Measurements from ENCODE around the gene GAL.
"Not testable (repeated sequence)": the region's sequence is repeated elsewhere in the genome, so short reads cannot be mapped to it uniquely, and the experiment has no call there.

Gene GAL, protein sequence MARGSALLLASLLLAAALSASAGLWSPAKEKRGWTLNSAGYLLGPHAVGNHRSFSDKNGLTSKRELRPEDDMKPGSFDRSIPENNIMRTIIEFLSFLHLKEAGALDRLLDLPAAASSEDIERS

GRCh38 chr11:68684385-68685356 is at the start of gene GAL:
GAL (plus strand) TSS chr11:68684544; CDS start chr11:68684924, 380 bp downstream.
- Histone ChIP-seq H3K36me3 (ENCODE audit: control insufficient read depth in 5 of 5, insufficient read depth in 5 of 5, low read length in 5 of 5) (no peaks in the 10 kb centered on the region), H3K4me3 (ENCODE audit: low read depth in 1 of 5, low read length in 5 of 5) (peak within 1 kb of the TSS in 2 of 5 donors; percentile 34 to 54), H3K9me3 (ENCODE audit: control insufficient read depth in 5 of 5, low read length in 5 of 5) (no peaks in the 10 kb centered on the region), H3K9ac (ENCODE audit: low read length in 5 of 5) (no peak within 1 kb of the TSS), H3K27ac (ENCODE audit: low read depth, low read length) (no peak within 1 kb of the TSS), H3K4me1 (ENCODE audit: control insufficient read depth in 5 of 5, insufficient read depth in 5 of 5, low read length in 5 of 5) (peaks cover 0 to 17% (median 11%) of the 10 kb centered on the region in 5 donors), H3K27me3 (ENCODE audit: control insufficient read depth in 5 of 5, insufficient read depth in 4 of 5, low read length in 5 of 5) (peaks cover 17 to 41% (median 38%) of the 10 kb centered on the region in 5 donors)

DNA sequence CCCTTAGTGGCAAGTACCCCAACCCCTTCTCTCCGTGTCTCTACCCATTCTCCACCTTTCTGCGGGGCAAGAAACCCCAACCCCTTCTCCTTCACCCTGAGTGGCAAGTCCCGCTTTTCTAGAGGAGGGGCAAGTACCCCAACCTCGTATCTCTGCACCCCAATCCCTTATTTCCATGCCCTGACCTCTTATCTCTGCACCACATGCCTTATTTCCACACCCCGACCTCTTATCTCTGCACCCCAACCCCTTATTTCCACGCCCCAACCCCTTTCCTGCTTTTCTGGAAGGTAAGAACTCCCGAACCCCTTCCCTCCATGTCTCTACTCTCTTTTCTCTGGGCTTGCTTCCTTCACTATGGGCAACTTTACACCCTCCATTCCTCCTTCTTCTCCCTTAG is 49.7 kb upstream of the GAL start:
- H3K9ac ChIP-seq (ENCODE audit: low read length in 5 of 5); H3K36me3 ChIP-seq (ENCODE audit: control insufficient read depth in 5 of 5, insufficient read depth in 5 of 5, low read length in 5 of 5); H3K4me3 ChIP-seq (ENCODE audit: low read depth in 1 of 5, low read length in 5 of 5); H3K4me1 ChIP-seq (ENCODE audit: control insufficient read depth in 5 of 5, insufficient read depth in 5 of 5, low read length in 5 of 5); H3K9me3 ChIP-seq (ENCODE audit: control insufficient read depth in 5 of 5, low read length in 5 of 5); H3K27me3 ChIP-seq (ENCODE audit: control insufficient read depth in 5 of 5, insufficient read depth in 4 of 5, low read length in 5 of 5); H3K27ac ChIP-seq (ENCODE audit: low read depth, low read length): not testable (repeated sequence)

DNA sequence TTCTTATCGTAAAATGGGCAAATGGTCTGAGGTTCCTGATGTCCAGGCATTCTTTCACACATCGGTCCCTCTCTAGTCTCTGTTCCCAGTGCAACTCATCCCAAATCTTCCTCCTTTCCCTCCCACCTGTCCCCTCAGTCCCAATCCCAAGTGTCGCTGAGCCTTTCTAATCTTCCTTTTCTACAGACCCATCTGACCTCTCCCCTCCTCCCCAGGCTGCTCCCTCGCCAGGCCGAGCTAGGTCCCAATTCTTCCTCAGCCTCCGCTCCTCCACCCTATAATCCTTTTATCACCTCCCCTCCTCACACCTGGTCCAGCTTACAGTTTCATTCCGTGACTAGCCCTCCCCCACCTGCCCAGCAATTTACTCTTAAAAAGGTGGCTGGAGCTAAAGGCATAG is 49.2 kb upstream of the GAL start:
- not testable (repeated sequence) for H3K36me3 ChIP-seq (ENCODE audit: control insufficient read depth in 5 of 5, insufficient read depth in 5 of 5, low read length in 5 of 5); H3K9ac ChIP-seq (ENCODE audit: low read length in 5 of 5); H3K9me3 ChIP-seq (ENCODE audit: control insufficient read depth in 5 of 5, low read length in 5 of 5); H3K4me3 ChIP-seq (ENCODE audit: low read depth in 1 of 5, low read length in 5 of 5); H3K27ac ChIP-seq (ENCODE audit: low read depth, low read length); H3K27me3 ChIP-seq (ENCODE audit: control insufficient read depth in 5 of 5, insufficient read depth in 4 of 5, low read length in 5 of 5); H3K4me1 ChIP-seq (ENCODE audit: control insufficient read depth in 5 of 5, insufficient read depth in 5 of 5, low read length in 5 of 5)

DNA sequence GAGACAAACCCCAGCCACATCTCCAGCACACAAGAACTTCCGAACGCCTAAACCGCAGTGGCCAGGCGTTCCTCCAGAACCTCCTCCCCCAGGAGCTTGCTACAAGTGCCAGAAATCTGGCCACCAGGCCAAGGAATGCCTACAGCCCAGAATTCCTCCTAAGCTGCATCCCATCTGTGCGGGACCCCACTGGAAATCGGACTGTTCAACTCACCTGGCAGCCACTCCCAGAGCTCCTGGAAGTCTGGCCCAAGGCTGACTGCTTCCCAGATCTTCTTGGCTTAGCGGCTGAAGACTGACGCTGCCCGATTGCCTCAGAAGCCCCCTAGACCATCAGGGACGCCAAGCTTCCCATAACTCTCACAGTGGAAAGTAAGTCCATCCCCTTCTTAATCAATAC is 48.5 kb upstream of the GAL start:
- H3K9ac ChIP-seq (ENCODE audit: low read length in 5 of 5); H3K36me3 ChIP-seq (ENCODE audit: control insufficient read depth in 5 of 5, insufficient read depth in 5 of 5, low read length in 5 of 5); H3K27me3 ChIP-seq (ENCODE audit: control insufficient read depth in 5 of 5, insufficient read depth in 4 of 5, low read length in 5 of 5); H3K4me3 ChIP-seq (ENCODE audit: low read depth in 1 of 5, low read length in 5 of 5); H3K4me1 ChIP-seq (ENCODE audit: control insufficient read depth in 5 of 5, insufficient read depth in 5 of 5, low read length in 5 of 5); H3K27ac ChIP-seq (ENCODE audit: low read depth, low read length); H3K9me3 ChIP-seq (ENCODE audit: control insufficient read depth in 5 of 5, low read length in 5 of 5): not testable (repeated sequence)

DNA sequence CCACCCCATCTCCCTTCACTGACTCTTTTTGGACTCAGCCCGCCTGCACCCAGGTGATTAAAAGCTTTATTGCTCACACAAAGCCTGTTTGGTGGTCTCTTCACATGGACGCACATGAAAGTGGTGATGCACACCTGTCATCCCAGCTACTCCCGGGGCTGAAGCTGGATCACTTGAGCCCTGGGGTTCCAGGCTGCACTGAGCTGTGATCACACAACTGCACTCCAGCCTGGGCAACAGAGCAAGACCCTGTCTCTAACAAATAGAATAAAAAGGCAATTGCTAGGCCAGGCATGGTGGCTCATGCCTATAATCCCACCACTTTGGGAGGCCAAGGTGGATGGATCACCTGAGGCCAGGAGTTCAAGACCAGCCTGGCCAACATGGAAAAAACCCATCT is 45.0 kb upstream of the GAL start:
- H3K4me1 ChIP-seq (ENCODE audit: control insufficient read depth in 5 of 5, insufficient read depth in 5 of 5, low read length in 5 of 5); H3K36me3 ChIP-seq (ENCODE audit: control insufficient read depth in 5 of 5, insufficient read depth in 5 of 5, low read length in 5 of 5); H3K9ac ChIP-seq (ENCODE audit: low read length in 5 of 5); H3K4me3 ChIP-seq (ENCODE audit: low read depth in 1 of 5, low read length in 5 of 5); H3K27me3 ChIP-seq (ENCODE audit: control insufficient read depth in 5 of 5, insufficient read depth in 4 of 5, low read length in 5 of 5); H3K27ac ChIP-seq (ENCODE audit: low read depth, low read length); H3K9me3 ChIP-seq (ENCODE audit: control insufficient read depth in 5 of 5, low read length in 5 of 5): not testable (repeated sequence)

DNA sequence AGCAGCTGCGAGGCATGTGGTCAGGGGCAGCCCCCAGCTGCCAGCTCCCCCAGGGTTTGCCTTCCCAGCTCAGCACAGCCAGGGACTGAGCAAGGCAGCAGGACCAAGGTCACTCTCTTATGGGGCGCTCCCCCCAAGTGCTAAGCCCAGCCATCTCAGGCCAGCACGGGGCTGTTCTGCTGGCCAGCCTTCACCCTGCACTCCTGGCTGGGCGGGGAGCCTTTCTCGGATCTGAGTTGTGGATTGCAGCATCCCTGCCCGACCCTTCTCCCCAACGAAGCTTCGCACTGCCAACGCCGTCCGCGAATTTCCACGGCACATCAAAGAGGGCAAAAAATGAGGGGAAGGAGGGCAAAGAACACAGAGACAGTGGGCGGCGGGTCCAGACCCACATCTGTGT is 42.5 kb upstream of the GAL start:
- Histone ChIP-seq H3K36me3 (ENCODE audit: control insufficient read depth in 5 of 5, insufficient read depth in 5 of 5, low read length in 5 of 5) (no peaks in the 10 kb centered on the region), H3K9ac (ENCODE audit: low read length in 5 of 5) (no peak overlapping the region), H3K27me3 (ENCODE audit: control insufficient read depth in 5 of 5, insufficient read depth in 4 of 5, low read length in 5 of 5) (peaks cover 0 to 10% (median 3%) of the 10 kb centered on the region in 5 donors), H3K27ac (ENCODE audit: low read depth, low read length) (no peak overlapping the region), H3K4me3 (ENCODE audit: low read depth in 1 of 5, low read length in 5 of 5) (no peak overlapping the region), H3K4me1 (ENCODE audit: control insufficient read depth in 5 of 5, insufficient read depth in 5 of 5, low read length in 5 of 5) (no peaks in the 10 kb centered on the region), H3K9me3 (ENCODE audit: control insufficient read depth in 5 of 5, low read length in 5 of 5) (peaks cover under 1 to 11% (median 8%) of the 10 kb centered on the region in 5 donors)

DNA sequence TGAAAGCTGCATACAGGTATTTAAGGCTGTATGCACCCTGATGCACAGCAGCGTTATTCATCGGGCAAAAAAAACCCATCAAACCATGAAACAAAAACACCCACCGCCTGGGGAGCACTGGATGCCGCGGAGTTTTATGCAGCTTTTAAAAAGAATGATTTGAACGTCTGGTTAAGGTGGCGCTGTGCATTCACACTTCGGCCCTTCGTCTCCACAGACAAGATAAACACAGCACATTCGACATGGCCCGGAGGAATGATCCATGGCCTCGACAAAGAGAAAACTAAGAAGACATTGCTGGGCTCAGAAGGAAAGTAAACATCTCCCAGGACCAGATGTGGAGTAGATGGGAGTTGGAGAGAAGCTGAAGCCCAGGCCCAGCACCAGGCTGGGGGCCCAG is 40.8 kb upstream of the GAL start:
- Histone ChIP-seq H3K27ac (ENCODE audit: low read depth, low read length) (no peak overlapping the region), H3K27me3 (ENCODE audit: control insufficient read depth in 5 of 5, insufficient read depth in 4 of 5, low read length in 5 of 5) (peaks cover 0 to 10% (median 3%) of the 10 kb centered on the region in 5 donors), H3K9ac (ENCODE audit: low read length in 5 of 5) (no peak overlapping the region), H3K36me3 (ENCODE audit: control insufficient read depth in 5 of 5, insufficient read depth in 5 of 5, low read length in 5 of 5) (no peaks in the 10 kb centered on the region), H3K4me3 (ENCODE audit: low read depth in 1 of 5, low read length in 5 of 5) (no peak overlapping the region), H3K9me3 (ENCODE audit: control insufficient read depth in 5 of 5, low read length in 5 of 5) (peaks cover 10 to 20% (median 16%) of the 10 kb centered on the region in 5 donors), H3K4me1 (ENCODE audit: control insufficient read depth in 5 of 5, insufficient read depth in 5 of 5, low read length in 5 of 5) (no peaks in the 10 kb centered on the region)

DNA sequence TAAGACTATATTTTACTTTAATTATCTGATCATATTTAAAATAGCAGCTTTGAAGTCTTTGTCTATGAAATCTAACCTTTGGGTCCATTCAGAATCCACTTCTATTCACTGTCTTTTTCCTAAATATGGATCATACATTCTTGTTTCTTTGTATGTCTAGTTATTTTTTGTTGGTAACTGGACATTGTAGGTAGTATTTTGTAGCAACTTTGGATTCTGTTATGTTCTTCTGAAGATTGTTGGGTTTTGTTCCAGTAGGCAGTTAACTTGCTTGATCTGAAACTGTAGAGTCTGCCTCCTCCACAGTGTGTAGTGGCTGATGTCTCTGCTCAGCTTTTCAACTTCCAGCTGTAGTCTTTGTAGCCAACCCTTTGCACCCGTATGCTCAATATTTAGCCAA is 37.5 kb upstream of the GAL start:
- H3K9ac ChIP-seq (ENCODE audit: low read length in 5 of 5) = no peak overlapping the region
- H3K27ac ChIP-seq (ENCODE audit: low read depth, low read length) = no peak overlapping the region
- H3K9me3 ChIP-seq (ENCODE audit: control insufficient read depth in 5 of 5, low read length in 5 of 5) = peaks cover 10 to 20% (median 16%) of the 10 kb centered on the region in 5 donors
- peaks cover 9 to 18% (median 12%) of the 10 kb centered on the region in 5 donors for H3K27me3 ChIP-seq (ENCODE audit: control insufficient read depth in 5 of 5, insufficient read depth in 4 of 5, low read length in 5 of 5)
- peak overlapping the region in 2 of 5 donors; percentile 5 to 12 for H3K4me3 ChIP-seq (ENCODE audit: low read depth in 1 of 5, low read length in 5 of 5)
- no peaks in the 10 kb centered on the region for H3K36me3 ChIP-seq (ENCODE audit: control insufficient read depth in 5 of 5, insufficient read depth in 5 of 5, low read length in 5 of 5)
- no peaks in the 10 kb centered on the region for H3K4me1 ChIP-seq (ENCODE audit: control insufficient read depth in 5 of 5, insufficient read depth in 5 of 5, low read length in 5 of 5)

DNA sequence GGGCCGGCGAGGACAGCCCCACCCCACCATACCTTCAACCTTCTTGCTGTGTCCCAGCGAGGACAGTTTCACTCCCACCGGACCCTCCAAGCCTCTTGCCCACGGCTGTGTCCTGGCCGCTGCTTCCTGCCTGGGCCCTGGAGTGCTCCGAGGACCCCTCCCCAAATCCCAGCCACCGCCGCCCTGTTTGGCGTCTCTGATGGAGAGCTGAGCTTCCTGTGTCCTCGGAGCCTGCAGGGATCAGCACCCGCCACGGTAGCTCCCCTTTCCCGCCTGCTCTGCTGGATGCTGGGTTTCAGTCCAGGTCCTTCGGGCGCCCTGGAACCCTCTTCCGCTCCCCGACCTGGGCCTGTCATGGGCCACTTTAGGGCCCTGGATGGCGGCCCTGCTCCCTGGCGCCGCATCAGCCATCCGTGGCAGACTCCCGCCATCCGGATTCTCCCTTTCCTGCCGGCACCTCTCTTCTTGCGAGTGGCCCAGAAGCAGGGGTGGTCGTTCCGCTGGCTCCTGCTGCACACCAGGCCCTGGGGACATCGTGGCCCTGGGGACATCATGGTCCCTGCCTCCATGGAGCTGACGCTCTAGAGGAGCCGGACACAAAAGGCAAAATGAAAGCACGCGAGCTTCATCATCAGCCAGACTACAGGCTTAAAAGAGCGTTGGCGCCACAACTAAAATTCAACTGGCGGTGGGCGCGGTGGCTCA is 34.3 kb upstream of the GAL start:
- no peaks in the 10 kb centered on the region for H3K4me1 ChIP-seq (ENCODE audit: control insufficient read depth in 5 of 5, insufficient read depth in 5 of 5, low read length in 5 of 5)
- no peak overlapping the region for H3K9ac ChIP-seq (ENCODE audit: low read length in 5 of 5)
- H3K27me3 ChIP-seq (ENCODE audit: control insufficient read depth in 5 of 5, insufficient read depth in 4 of 5, low read length in 5 of 5) = peaks cover 18 to 30% (median 22%) of the 10 kb centered on the region in 5 donors
- H3K4me3 ChIP-seq (ENCODE audit: low read depth in 1 of 5, low read length in 5 of 5) = no peak overlapping the region
- H3K9me3 ChIP-seq (ENCODE audit: control insufficient read depth in 5 of 5, low read length in 5 of 5) = peaks cover 11 to 23% (median 20%) of the 10 kb centered on the region in 5 donors
- H3K36me3 ChIP-seq (ENCODE audit: control insufficient read depth in 5 of 5, insufficient read depth in 5 of 5, low read length in 5 of 5) = no peaks in the 10 kb centered on the region
- no peak overlapping the region for H3K27ac ChIP-seq (ENCODE audit: low read depth, low read length)

GRCh38 chr11:68650801-68651200 is 33.5 kb upstream of the GAL start:
- Histone ChIP-seq H3K36me3 (ENCODE audit: control insufficient read depth in 5 of 5, insufficient read depth in 5 of 5, low read length in 5 of 5) (no peaks in the 10 kb centered on the region), H3K4me3 (ENCODE audit: low read depth in 1 of 5, low read length in 5 of 5) (no peak overlapping the region), H3K27ac (ENCODE audit: low read depth, low read length) (no peak overlapping the region), H3K9me3 (ENCODE audit: control insufficient read depth in 5 of 5, low read length in 5 of 5) (peaks cover 14 to 26% (median 24%) of the 10 kb centered on the region in 5 donors), H3K4me1 (ENCODE audit: control insufficient read depth in 5 of 5, insufficient read depth in 5 of 5, low read length in 5 of 5) (no peaks in the 10 kb centered on the region), H3K9ac (ENCODE audit: low read length in 5 of 5) (no peak overlapping the region), H3K27me3 (ENCODE audit: control insufficient read depth in 5 of 5, insufficient read depth in 4 of 5, low read length in 5 of 5) (peaks cover 18 to 30% (median 22%) of the 10 kb centered on the region in 5 donors)
